GM18867 (cell line): ENCODE measurements around the gene PTPN20.

Experiments
- ATAC-seq: cut with Tn5 transposase; IDR thresholded peaks from one replicate; pipeline ENCODE4 v1.9.1; 2021; ENCODE audit warnings: mild to moderate bottlenecking, moderate library complexity; ENCODE audit not compliant: unreplicated experiment

Gene PTPN20

GRCh38 chr10:47033541-47034270 lies 122.5 kb downstream of the PTPN20 start:
- no peak for ATAC-seq

GRCh38 chr10:47034441-47035051 lies 123.3 kb downstream of the PTPN20 start:
- no peak for ATAC-seq

DNA sequence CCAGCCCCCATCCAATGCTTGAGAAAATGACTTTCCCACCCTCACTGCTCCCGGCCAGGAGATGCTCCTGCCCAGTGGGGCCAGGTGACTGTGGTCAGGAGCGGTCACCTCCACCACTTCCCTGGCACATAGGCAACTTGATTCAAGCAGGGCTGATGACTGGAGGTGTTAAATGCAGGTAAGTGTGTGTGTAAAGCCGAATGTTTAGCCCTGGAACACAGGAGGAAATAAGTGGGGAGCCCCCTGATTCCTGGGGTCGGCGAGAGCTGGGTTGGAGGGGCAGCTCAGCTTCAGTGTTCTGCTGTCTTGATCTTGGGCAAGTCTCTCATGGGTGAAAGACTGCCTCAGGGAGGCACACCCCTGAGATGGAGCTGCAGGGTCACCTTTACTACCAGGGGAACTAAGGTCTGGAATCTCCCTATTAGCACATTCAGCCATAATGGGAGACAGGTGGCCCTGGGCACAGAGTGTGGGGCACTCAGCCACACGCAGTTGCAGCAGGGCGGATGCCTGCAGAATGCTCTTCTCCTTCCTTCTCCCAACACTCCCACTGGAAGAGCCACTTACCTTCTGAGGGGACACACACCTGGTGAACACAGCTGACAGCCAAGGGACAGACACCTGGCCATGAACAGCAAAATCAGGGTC lies 124.1 kb downstream of the PTPN20 start:
- ATAC-seq, result no peak

DNA sequence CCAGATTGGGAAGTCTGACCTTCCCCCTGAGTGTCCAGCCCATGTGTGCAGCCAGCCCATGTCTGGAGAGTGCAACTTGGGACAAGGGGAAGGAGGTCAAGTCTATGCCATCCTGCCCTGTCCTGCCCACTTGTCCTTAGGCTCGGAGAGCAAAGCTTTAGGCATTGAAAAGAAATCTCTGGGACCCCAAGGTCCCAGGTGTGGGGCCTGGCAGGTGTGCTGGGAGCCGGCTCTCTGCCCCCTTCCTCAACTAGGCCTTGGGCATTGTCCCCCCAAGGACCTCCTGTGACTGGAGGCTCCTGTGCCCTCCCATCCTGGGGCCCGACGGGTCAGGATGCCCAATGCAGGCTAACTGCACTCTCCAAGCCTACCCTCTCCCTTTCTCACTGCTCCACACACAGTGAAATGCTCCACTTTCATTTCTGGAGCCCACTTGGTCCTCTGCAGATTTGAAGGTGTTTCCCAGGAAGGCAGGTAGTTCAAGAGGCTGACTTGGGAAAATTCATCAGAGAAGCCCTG lies 124.7 kb downstream of the PTPN20 start:
- no peak for ATAC-seq

DNA sequence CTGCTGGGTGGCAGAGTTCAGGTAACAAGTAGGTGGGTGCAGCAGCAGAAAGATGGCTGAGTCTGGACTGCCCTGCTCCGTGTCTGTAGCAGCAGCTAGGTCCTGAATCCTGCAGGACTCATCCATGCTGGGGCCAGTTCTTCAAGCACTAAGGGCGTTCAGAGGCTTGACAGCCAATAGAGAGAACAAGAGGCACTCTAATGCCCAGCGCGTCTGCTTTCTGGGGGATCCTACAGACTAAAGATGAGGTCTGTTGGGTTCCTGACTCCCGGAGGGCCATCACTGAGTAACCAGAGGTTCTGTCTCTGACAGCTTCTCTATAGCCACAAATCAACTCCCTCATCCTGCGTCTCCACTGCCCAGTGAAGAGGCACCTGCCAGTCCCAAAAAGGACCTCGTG lies 125.5 kb downstream of the PTPN20 start:
- no peak for ATAC-seq

- no peak for ATAC-seq
Observed at GRCh38 chr10:47037654-47038425, 126.6 kb downstream of the PTPN20 start.

DNA sequence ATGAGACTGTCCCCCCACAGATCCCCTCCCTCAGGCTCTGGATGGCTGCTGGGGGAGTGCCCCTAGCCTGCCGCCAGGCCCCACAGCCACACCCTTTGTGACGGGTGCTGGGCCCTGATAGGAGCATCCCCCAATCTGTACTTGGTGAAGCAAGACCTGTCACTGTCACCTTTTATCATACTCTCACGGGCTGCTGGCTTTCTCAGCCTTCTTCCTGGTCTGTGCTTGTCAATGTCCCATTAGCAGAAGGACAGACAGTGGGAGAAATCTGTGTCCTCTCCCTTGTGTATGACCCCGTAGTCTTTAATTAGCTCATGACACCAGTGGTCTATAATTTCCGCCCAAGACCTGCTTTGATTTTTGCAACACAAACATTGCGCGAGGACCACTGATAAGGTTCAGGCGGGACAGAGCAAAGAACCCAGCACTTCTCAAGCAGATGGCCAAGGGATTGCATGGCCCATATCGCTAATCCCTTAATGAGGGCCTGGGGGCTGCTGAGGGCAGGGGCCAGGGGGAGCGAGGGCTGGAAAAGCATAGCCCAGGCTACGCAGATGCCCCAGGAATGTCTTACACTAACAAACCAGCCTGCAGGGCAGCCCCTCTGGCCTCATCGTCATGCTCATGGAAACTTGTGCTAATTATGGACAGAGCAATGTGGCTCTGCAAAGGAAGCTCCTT lies 127.8 kb downstream of the PTPN20 start:
- ATAC-seq, result no peak

DNA sequence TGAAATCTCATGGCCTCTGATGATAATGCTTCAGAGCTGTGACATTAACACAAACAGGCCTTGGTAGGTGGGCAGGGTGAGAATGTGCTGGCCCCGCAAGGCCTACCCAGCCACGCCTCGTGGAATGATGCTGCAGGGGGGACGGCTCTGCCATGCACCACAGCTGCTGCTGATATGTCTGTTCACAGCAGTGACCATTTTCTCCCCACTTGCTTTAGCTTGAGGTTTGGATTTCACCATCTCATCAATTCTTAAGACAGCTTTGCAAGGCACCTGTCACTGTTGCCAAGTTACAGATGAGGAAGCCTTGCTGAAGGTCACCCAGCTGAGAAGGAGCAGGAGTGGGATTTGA lies 128.3 kb downstream of the PTPN20 start:
- ATAC-seq, result no peak

DNA sequence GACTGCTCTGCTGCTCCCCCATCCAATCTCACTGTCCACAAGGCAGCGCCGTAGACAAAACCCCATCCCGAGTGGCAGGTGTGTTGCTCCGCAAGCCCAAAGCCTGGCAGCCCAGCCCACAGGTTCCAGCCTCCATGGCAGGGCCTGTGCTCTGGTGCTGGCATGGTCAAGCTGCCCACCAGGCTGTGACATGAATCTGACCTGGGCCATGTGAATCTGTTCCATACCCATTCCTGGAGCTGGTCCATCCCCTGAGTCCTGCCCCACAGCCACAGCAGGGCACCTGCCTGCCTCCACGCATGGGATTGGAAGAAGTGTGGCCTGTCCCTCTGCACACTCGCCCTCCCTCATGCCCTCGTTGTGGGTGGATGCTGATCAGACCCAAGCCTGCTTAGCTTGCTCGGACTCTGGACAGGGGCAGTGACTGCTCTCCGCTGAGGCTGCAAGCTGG lies 128.8 kb downstream of the PTPN20 start:
- ATAC-seq, result no peak

DNA sequence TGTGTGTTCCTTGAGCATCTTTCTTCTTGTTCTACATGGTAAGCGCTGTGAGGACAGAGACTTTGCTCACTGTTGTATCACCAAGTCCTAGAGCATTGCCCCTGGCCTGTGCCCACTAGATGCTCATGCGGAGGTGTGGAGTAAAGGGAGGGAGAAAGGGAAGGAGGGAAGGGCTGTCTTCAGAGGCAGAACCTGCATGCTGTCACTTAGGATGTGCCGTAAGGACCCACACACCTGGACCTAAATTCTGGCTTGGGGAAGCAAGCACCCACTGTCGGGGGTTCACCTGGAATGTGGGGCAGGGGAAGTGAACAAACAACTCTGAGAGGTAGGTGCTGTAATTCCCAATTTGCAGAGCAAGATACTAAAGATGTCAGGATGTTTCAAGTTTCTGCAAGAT lies 129.5 kb downstream of the PTPN20 start:
- ATAC-seq, result no peak

GRCh38 chr10:47041396-47042198 lies 130.4 kb downstream of the PTPN20 start:
- no peak for ATAC-seq

- ATAC-seq, result no peak
Observed at GRCh38 chr10:47042199-47042473, 130.9 kb downstream of the PTPN20 start.

DNA sequence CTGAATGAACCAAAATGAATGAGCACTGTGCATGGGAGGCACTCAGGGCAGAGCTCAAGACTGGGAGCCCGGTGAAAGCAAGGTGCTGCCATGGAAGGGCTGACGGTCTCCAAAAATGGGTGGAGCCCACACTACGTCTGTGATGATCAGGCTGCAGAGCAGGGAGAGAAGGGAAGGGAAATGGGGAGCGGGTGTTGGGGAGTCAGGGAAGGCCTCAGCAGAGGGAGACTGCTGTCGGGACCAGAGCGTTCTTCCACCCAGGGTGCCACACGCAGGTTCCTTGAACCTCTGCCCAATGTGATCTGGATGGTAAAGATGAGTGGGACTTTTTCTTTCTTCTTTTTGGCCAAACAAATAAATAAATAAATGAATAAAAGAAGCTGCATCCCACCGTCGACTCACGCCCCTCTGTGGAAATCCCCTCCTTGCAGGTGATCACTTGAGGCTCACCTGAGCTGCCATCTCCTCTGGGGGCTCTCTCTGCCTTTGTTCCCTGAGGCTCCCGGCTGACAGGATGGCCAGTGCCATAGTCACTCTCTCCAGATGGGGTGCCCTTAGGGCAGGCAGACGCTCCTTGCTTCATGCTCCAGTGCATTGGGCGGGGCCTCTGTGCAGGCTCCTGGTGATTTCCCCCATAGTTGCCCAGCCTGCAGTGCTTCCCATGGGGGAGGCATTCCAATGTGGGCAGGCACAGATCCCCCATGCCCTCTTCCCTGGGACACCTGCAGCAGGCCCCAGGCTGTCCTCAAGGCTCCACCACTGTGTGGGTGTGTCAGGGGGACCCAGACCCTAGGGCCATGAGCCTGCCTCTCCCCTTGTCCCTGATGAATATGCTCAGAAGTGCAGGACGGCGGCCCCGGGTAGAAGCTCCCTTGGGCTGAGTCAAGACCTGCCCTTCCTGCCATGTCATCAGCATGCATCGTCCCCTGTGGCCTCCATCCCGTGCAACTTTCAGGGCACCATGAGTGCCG lies 131.8 kb downstream of the PTPN20 start:
- no peak for ATAC-seq

- ATAC-seq, result no peak
Observed at GRCh38 chr10:47043928-47044538, 132.8 kb downstream of the PTPN20 start.

DNA sequence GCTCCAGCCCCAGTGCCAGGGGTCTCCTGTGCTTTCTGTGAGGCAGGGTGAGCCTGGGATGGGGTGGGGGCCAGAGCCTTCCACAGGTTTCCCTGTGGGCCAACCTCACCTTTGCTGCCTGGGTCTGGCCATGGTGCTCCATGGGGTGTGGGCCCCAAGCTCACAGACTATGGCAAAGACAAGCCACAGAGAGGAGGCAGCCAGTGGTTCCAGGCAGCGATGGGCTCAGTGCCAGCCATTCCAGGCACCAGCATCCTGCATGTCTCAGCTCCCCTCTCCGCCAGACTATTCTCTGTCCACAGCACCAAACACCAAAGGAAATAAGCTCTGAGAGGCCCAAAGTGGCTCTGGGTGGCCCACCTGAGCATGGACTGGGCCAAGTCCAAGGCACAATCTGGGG lies 133.5 kb downstream of the PTPN20 start:
- ATAC-seq, result no peak

- no peak for ATAC-seq
Observed at GRCh38 chr10:47045331-47045861, 134.2 kb downstream of the PTPN20 start.

GRCh38 chr10:47046321-47047126 lies 135.3 kb downstream of the PTPN20 start:
- ATAC-seq, result no peak

DNA sequence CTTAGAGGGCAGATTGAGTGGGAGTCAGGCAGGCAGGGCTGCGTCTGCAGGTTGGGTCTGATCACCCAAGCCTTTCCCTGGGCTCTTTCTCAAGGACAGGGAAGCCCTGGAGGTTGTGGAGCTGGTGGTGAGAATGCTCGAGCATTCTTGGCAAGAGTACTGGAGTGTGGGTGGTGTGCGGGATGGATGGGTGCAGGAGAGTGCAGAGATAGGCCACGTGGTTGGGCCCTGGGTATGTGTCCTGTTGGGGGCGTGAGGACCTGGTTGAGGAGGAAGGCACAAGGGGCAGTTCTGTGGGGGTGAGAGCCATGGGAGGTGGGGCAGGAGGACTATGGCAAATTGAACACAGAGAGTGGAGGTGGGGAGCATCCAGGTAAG lies 135.9 kb downstream of the PTPN20 start:
- no peak for ATAC-seq
